B cell (primary cell): ENCODE results near the gene MAGOHB.

Source experiments
- EZH2 ChIP-seq: IDR thresholded peaks from 2 replicates; pipeline ENCODE4 v1.6.1; 2012; ENCODE audit warnings: borderline replicate concordance, low read depth, mild to moderate bottlenecking, moderate library complexity, low read length; ENCODE audit not compliant: insufficient read depth, poor library complexity, severe bottlenecking
- TF ChIP-seq, protein P1 (sequence below): fragments of 200-600 bp; IDR thresholded peaks from one replicate; pipeline ENCODE4 v1.8.0; 2022; ENCODE audit warnings: antibody characterized with exemption, mild to moderate bottlenecking

DNA sequence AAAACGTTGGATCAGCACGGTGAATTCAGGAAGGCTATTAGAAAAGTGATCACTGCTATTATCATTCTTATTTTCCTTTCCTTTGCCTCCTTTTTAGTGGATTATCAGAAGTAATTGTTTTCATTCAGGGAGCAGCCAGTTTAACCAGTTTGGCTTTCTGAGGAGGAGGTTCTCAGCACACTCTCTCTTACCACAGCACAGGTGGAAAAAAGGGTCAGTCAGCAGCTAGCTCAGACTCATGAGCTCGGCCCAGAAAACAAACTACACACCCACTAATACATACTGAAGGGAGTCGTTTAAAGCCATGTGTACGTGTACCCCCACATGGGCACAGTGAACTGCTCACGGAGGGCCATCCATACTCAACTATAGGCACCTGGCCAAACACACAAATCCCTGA is 23.2 kb upstream of the MAGOHB start:
- TF ChIP-seq, protein P1, sequence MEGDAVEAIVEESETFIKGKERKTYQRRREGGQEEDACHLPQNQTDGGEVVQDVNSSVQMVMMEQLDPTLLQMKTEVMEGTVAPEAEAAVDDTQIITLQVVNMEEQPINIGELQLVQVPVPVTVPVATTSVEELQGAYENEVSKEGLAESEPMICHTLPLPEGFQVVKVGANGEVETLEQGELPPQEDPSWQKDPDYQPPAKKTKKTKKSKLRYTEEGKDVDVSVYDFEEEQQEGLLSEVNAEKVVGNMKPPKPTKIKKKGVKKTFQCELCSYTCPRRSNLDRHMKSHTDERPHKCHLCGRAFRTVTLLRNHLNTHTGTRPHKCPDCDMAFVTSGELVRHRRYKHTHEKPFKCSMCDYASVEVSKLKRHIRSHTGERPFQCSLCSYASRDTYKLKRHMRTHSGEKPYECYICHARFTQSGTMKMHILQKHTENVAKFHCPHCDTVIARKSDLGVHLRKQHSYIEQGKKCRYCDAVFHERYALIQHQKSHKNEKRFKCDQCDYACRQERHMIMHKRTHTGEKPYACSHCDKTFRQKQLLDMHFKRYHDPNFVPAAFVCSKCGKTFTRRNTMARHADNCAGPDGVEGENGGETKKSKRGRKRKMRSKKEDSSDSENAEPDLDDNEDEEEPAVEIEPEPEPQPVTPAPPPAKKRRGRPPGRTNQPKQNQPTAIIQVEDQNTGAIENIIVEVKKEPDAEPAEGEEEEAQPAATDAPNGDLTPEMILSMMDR = no peak
- no peak for TF ChIP-seq EZH2
